M059J (cell line): ENCODE measurements around the gene TIE1. TPM values are rescaled to one million over a fixed set of nuclear protein-coding genes. Genes with fewer than 3 reads are reported as not detected.

Experiments
- DNase-seq: peaks from one replicate; pipeline ENCODE4 v3.0.0-alpha.2; 2012; ENCODE audit warnings: low read depth
- total RNA-seq: library from RNA; depleted of rRNA; stranded (reverse); fragments of >200 nt; shearing (Covaris generic); gene quantifications from 2 replicates; pipeline ENCODE4 v1.2.3, GENCODE V29; 2014

The TIE1 gene
- total RNA-seq, 1 experiment from 2014 or later, result 3.3 TPM

DNA sequence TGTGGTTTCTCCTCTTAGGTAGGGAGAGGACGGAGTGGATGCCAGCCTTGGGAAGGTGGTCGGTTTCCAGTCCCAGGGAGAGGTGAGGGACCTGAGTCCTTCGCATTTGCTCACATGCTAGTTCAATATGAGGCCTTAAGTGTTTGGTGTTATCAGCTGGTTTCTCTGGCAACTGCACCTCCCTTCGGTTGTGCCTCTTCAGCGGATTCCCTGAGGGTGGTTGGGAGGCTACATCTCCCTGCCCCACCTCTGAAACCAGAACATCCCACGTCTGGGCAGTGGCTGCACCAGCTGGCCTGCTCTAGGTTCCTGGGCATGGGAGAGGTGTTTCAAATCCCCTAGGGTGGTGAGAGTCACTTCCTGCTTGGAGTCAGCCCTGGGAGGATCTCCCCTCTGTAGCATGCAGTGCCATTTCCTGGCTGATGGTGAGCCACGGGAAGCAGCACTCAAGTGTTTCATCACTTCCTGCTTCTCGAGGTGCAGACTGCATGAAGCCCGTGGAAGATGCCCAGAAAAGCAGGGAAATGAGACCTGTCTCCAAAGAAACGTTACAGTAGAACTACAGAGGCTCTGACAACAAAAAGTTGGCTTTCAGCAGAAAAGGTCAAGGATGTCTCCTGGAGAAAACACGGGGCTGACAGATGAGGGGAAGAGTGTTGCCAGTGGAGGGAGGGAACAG, 26.5 kb upstream of the TIE1 start:
- peak; percentile 65 for DNase-seq

GRCh38 chr1:43274804-43275180, 26.0 kb upstream of the TIE1 start:
- no peak for DNase-seq

- DNase-seq, result no peak
These were observed 24.8 kb upstream of the TIE1 start for GRCh38 chr1:43275826-43276620.

GRCh38 chr1:43276673-43277072, 24.1 kb upstream of the TIE1 start:
- DNase-seq, result no peak

- no peak for DNase-seq
These were observed 23.5 kb upstream of the TIE1 start for GRCh38 chr1:43277116-43277876.

DNA sequence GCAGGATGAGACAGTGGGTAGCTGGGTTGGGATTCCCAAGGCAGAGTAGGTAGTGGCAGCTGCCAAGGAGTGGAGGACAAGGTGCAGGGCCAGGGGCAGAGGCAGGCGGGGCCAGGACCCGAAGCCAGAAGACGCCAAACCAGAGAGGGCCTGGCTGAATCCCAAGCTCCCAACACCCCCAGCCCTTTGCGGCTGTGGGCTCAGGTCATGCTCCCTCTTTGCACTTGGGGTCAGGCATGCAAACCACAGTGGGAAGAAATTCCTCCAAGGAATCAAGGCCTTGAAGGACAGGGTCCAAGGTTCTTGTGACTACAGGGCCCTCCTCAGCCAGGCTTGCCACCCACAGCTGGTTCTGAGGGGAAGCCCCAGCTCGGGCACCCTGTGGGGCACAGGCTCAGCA, 21.6 kb upstream of the TIE1 start:
- DNase-seq, result no peak

GRCh38 chr1:43279666-43280065, 21.1 kb upstream of the TIE1 start:
- no peak for DNase-seq

GRCh38 chr1:43280692-43281091, 20.1 kb upstream of the TIE1 start:
- no peak for DNase-seq

- no peak for DNase-seq
These were observed 18.3 kb upstream of the TIE1 start for GRCh38 chr1:43282220-43283195.

- no peak for DNase-seq
These were observed 16.7 kb upstream of the TIE1 start for GRCh38 chr1:43284065-43284464.

- no peak for DNase-seq
These were observed 16.2 kb upstream of the TIE1 start for GRCh38 chr1:43284546-43285110.

DNA sequence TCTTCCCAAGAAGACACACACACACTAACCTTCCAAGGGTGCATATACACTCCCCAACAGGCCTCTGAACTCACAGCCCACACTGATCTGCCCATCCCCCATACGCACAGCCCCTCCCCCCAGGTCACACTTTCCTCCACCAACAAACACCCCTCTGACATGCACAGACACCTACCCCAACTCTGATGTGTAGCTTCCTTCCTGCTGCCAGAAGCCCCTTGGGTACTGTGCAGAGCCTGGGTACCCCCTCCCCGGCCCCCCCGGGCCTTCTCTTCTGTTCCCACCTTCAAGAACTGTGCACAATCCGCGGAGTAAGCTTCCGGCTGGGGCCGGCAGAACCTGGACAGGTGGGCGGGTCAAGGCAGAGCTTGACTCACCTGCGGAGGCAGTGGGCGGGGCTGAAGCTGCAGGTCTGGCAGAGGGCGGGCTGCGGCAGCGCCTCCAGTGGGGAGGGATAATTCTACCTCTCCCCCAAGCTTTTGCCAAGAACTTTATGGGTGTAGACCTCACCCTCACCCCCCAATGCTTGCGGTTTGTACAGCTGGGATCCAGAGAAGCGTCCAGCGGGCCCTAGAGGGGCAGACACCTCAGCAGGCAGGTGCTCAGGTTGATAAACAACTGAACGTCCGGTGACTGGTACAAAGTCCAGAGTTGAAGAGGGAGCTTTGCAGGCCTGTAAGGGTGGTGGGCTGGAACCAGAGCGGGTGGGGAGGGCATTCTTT, 15.4 kb upstream of the TIE1 start, which contains the start of gene C1orf210:
Gene C1orf210, minus strand, starts transcription at position 313 of the 722 bp plus-strand sequence. CDS start 2,311 bp downstream, outside the sequence.
- no peak for DNase-seq

GRCh38 chr1:43286115-43286514, 14.7 kb upstream of the TIE1 start:
- DNase-seq, result no peak

GRCh38 chr1:43286533-43286932, 14.2 kb upstream of the TIE1 start:
- no peak for DNase-seq

- DNase-seq, result no peak
These were observed 12.6 kb upstream of the TIE1 start for GRCh38 chr1:43288058-43288784.

DNA sequence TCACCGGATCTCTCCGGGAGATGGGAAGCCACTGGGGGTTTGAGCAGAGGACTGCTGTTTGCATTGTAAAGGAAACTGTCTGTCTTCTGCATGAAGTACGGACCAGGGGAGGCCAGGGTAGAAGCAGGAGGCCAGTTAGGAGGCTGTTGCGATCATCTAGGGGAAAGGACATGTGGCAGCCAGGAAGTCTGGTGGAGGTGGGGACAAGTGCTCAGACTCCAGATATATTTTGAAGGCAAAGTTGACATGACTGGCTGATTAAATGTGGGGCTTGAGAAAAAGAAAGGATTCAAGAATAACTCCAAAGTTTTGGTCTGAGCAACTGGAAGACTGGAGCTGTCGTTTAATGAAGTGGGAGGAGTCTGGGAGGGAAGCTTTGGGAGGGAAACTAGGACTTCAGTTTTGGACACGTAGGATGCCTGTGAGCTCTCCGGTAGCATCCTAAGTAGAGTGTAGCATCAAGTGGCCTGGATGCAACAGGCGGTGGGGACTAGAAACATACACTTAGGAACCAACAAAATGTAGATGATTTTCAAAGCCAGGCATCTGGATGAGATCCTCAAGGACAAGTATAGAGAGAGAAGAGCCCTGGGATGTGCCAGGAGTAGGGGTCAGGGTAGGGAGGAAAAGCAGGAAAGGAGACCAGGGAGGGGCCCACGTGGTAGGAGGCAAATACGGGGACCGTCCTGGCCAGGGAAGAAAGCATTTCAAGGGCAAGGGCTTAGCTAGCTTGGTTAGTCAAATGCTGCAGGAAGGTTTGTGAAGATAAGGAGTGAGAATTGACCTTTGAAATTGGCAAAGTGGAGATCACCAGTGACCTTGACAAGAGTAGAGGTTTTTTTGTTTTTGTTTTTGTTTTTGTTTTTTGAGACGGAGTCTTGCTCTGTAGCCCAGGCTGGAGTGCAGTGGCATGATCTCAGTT, 11.7 kb upstream of the TIE1 start:
- DNase-seq, result no peak

DNA sequence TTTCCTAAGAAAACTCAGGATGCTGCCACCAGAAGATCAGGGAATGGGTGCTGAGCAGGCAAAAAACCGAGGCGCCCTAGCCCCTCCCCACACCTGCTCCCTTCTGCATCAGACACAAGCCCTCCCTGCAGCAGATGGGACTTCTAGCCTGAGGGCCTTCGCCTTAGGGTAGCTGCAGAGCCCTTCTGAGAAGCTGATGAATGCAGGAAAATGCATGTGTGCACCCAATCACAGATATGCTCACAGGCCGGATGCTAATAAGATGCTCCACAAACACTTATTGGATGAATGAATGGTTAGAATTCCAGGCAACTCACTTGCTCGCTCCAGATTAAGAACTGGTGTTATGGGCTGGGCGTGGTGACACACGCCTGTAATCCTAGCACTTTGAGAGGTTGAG, 8.6 kb upstream of the TIE1 start:
- no peak for DNase-seq

DNA sequence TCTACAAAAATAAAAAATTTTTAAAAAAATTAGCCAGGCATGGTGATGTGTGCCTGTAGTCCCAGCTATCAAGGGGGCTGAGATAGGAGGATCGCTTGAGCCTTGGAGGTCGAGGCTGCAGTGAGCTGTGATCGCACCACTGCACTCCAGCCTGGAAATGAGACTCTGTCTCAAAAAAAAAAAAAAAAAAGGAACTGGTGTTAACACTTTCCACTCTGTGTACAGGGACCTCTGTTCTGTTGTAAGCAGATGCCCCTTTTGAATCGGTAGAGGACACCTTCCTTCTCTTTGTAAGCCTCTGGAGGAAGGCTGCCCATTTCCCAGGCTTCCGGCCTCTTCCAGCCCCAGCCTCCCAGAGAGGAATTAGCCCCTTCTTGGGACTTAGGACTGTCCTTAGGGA, 8.1 kb upstream of the TIE1 start:
- DNase-seq, result no peak

GRCh38 chr1:43293176-43293575, 7.6 kb upstream of the TIE1 start:
- peak; percentile 81 for DNase-seq
